IMR-90 (cell line): ENCODE data around the gene PDLIM1.

Experiments
- BHLHE40 ChIP-seq: fragments of 150-350 bp; IDR thresholded peaks from 2 replicates; pipeline ENCODE4 v1.6.1; 2016; ENCODE audit warnings: mild to moderate bottlenecking, low read depth, low read length
- CEBPB ChIP-seq: IDR thresholded peaks from 2 replicates; pipeline ENCODE4 v1.6.1; 2012; ENCODE audit warnings: low read depth, low read length, improper control_type of control experiment
- FOS ChIP-seq: fragments of 150-350 bp; IDR thresholded peaks from 2 replicates; pipeline ENCODE4 v1.6.1; 2016; ENCODE audit warnings: low read depth, low read length
- MAFK ChIP-seq: IDR thresholded peaks from 2 replicates; pipeline ENCODE4 v1.6.1; 2012; ENCODE audit warnings: low read depth, low read length, improper control_type of control experiment
- MXI1 ChIP-seq: IDR thresholded peaks from 2 replicates; pipeline ENCODE4 v1.6.1; 2012; ENCODE audit warnings: low read depth, mild to moderate bottlenecking, low read length, moderate library complexity, borderline replicate concordance
- NFE2L2 ChIP-seq: fragments of 150-350 bp; IDR thresholded peaks from 2 replicates; pipeline ENCODE4 v1.6.1; 2016; ENCODE audit warnings: low read depth, mild to moderate bottlenecking, low read length
- POLR2A ChIP-seq: IDR thresholded peaks from 2 replicates; pipeline ENCODE4 v1.6.1; 2012; ENCODE audit warnings: mild to moderate bottlenecking, low read depth, low read length
- RAD21 ChIP-seq: IDR thresholded peaks from 2 replicates; pipeline ENCODE4 v1.6.1; 2012; ENCODE audit warnings: low read length, improper control_type of control experiment
- RCOR1 ChIP-seq: IDR thresholded peaks from 2 replicates; pipeline ENCODE4 v1.6.1; 2012; ENCODE audit warnings: mild to moderate bottlenecking, low read length, improper control_type of control experiment; ENCODE audit not compliant: insufficient replicate concordance
- RFX5 ChIP-seq: IDR thresholded peaks from 2 replicates; pipeline ENCODE4 v1.8.0; 2012; ENCODE audit warnings: low read depth, mild to moderate bottlenecking, low read length, moderate library complexity
- SMC3 ChIP-seq: fragments of 150-350 bp; IDR thresholded peaks from 2 replicates; pipeline ENCODE4 v1.6.1; 2016; ENCODE audit warnings: low read depth, mild to moderate bottlenecking, antibody characterized with exemption, low read length, moderate library complexity
- TF ChIP-seq, protein P1 (sequence below): conservative IDR thresholded peaks from 2 replicates; pipeline ENCODE4 v1.5.1; 2012; ENCODE audit warnings: mild to moderate bottlenecking, low read depth, low read length, improper control_type of control experiment

DNA sequence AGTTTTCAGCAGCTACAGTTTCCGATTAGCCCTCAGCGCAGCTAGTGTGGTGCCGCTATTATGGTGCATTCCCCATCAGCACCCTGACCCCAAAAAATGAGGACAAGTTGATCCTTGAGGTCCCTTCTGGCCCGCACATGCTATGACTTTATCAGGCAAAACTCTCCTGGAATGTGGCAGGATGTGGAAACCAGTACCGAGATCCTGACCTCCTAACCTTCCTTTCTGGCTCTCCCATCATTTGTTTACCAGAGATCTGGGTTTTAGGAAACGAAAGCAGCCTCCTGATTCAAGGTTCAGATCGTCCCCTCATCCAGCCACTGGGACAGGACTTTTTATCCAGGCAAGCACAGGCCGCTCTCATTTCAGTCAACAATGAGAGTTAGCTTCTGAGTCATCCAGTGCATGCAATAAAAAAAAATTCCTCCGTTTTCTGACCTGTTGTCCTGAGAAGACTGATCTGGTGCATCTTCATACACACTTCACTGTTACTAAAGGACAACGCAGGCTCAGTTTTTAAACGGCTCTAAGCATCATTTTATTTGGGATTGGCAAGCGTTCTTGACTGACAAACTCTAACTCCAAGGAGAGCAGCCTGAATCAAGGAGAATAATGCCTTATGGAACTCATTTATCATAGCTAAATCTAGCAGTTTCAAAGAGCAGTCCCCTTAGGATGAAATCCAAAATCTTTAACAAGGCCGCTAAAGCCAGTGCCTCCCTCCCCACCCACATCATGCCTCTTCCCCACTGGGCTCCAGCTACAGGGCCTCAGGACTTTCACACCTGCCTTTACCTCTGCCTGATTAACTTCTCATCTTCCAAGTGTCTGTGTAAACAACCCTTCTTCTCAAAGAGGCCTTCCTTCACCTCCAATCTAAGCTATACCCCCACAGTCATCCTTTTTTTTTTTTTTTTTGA, 17.1 kb downstream of the PDLIM1 start:
- TF ChIP-seq, protein P1, sequence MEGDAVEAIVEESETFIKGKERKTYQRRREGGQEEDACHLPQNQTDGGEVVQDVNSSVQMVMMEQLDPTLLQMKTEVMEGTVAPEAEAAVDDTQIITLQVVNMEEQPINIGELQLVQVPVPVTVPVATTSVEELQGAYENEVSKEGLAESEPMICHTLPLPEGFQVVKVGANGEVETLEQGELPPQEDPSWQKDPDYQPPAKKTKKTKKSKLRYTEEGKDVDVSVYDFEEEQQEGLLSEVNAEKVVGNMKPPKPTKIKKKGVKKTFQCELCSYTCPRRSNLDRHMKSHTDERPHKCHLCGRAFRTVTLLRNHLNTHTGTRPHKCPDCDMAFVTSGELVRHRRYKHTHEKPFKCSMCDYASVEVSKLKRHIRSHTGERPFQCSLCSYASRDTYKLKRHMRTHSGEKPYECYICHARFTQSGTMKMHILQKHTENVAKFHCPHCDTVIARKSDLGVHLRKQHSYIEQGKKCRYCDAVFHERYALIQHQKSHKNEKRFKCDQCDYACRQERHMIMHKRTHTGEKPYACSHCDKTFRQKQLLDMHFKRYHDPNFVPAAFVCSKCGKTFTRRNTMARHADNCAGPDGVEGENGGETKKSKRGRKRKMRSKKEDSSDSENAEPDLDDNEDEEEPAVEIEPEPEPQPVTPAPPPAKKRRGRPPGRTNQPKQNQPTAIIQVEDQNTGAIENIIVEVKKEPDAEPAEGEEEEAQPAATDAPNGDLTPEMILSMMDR: no peak
- TF ChIP-seq SMC3 (no peak), RAD21 (0 out of 2 replicates have a peak, but pooled peaks have one; percentile 20), RCOR1 (no peak), RFX5 (no peak), MAFK (no peak), NFE2L2 (no peak), CEBPB (peak; percentile 24; the same call in 1 of the 2 replicates), POLR2A (no peak), FOS (peak; percentile 76), MXI1 (0 out of 2 replicates have a peak, but pooled peaks have one; percentile 23), BHLHE40 (peak; percentile 21; the same call in 1 of the 2 replicates)
